Measurements from ENCODE around the gene NOVA2.

NOVA2 gene

GRCh38 chr19:45959517-45960025 lies 14.1 kb downstream of the NOVA2 start:
- no peak for DNase-seq

GRCh38 chr19:45958769-45959516 lies 14.7 kb downstream of the NOVA2 start:
- DNase-seq, result no peak

DNA sequence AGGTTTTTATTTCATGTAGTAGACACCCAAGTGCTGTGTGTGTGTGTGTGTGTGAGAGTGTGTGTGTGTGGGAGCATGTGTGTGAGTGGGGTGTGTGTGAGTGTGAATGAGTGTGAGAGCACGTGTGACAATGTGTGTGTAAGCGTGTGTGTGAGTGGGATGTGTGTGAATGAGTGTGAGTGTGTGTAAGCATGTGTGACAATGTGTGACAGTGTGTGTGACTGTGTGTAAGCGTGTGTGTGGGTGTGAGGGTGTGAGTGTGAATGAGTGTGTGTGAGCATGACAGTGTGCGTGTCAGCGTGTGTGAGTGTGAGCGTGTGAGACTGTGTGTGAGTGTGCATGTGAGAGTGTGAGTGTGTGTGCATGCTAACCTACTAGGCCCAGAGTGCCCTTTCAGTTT lies 15.3 kb downstream of the NOVA2 start:
- DNase-seq, result no peak

GRCh38 chr19:45955905-45956608 lies 17.6 kb downstream of the NOVA2 start:
- DNase-seq, result no peak

DNA sequence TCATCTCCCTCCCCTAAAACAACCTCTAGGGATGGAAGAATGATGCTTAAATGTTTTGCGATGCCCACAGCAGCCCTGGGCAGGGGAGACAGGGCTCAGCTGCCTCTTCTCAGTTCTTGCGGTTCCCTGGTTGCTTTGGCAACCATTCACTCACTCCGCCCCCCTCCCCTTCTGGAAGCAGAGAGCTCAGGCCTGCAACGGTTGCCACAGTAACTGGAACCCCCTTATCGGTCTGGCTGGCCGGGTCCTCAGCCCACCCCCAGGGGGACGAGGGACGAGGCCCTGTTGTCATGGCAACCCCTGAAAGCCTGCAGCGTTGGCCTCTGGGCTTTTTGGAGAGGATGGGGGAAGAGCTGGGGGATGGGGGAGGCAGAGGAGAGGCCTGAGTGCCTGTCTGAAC lies 19.5 kb downstream of the NOVA2 start:
- DNase-seq, result no peak

GRCh38 chr19:45953676-45954075 lies 20.0 kb downstream of the NOVA2 start:
- no peak for DNase-seq

DNA sequence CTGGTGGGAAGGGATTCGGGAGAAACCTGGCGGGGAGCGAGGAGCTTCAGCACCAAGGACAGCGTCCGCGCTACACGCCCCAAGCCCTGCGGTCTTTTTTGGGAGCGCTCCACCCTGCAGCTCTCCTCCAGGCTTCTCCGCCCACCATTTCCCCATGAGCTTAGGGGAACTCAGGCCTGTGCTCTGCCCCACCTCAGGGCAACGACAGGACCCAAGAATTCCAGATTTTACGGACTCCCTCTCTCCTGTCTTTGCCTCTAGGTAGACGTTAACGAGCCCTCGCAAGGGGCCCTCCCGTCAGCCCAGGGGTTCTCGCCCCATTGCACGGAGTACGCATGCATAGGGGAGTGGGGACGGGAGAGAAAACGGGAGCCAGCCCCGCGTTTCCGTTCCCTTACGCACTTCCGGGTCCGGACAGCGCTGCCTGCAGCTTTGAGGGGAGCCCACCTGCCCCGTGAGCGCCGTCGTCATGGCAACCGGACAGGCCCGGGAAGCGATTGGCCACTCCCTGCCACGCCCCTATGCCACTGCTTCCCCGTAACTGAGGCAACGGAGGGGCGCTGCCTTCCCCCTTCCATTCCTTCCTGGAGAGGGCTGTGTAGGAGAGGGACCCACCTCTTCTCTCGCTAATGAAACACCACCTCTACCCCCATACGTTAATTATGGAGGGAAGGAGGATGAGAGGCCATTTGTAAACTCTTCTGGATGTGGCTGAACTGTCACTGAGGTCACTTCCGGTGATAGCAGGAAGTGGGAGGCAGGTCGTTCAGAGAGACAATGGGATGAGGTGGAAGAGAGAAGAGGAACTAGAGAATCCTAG lies 20.8 kb downstream of the NOVA2 start:
- peak; percentile 38 for DNase-seq

DNA sequence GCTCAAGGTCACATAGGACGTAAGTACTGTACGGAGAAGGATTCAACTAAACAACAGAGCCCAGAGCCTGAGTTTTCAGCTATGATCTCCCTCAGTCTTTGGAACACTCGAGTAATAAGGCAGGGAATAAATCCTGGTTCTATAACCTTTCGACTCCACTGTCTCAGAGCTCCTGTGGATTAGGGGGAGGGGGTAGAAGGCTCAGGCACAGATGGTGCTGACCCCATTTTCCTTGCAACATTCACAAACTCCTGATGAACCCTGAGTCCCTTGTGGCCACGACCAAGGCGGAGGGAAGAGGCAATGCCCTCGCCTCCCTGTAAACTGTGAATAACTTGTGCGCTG lies 21.4 kb downstream of the NOVA2 start:
- no peak for DNase-seq

DNA sequence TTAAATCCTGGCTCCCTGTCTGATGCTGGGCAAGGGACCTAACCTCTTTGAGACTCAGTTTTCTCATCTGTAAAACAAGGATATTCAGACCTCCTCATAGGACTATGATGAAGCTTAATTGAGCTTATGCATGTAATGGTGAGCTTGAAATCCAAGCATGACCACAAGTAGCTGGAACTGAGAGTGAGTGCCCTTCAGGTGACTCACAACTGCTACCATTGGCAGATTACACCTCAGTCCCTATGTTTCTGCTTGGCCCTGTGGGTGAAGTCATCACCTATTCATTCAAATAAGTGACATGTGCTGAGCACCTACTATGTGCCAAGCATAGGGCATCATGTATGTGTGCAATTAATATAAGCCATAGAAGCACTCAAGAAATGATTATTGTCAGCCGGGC lies 25.7 kb downstream of the NOVA2 start:
- DNase-seq, result peak; percentile 18

DNA sequence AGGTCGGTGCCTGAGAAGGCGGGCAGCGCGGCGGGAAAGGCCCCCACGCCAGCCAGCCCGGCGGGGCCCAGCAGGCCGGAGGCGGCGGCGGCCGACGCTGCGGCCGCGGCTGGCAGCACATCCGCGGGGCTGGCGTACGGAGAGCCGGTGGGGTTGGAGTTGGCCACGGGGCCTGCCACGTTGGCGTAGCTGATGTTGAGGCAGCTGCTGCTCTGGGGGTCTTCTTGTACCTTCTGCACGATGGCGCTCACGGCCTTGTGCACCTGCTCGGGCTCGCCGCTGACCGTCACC lies 33.2 kb downstream of the NOVA2 start:
- DNase-seq, result no peak

DNA sequence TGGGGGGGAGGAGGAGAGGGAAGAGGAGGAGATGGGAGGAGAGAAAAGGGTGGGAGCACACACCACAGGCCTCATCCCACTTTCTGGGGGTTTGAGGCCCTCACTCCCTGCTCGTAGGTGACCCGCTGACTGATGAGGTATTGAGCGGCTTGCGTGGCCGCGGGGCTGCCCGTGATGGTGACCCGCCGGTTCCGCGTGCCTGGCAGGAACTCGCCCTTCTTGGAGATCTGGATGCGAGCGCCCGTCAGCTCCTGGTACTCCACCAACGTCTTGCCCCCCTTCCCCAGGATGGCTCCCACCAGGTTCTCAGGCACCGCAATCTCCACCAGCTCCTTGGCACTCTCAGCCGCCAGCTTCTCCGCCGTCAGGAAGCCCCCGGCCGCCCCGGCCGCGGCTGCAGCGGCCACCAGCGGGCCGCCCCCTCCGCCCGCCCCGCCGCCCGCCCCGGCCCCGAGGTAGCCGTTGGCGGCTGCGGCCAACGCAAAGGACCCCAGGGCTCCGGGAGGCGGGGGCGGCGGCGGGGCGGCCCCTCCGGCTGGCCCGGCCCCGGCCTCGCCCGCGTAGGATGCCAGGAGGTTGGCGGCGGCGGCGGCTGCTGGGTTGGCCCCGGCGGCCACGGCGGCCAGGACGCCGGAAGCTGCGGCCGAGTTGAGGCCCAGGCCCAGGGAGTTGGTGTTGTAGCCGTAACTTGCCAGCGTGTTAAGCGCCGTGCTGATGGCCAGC lies 33.7 kb downstream of the NOVA2 start:
- DNase-seq, result no peak

DNA sequence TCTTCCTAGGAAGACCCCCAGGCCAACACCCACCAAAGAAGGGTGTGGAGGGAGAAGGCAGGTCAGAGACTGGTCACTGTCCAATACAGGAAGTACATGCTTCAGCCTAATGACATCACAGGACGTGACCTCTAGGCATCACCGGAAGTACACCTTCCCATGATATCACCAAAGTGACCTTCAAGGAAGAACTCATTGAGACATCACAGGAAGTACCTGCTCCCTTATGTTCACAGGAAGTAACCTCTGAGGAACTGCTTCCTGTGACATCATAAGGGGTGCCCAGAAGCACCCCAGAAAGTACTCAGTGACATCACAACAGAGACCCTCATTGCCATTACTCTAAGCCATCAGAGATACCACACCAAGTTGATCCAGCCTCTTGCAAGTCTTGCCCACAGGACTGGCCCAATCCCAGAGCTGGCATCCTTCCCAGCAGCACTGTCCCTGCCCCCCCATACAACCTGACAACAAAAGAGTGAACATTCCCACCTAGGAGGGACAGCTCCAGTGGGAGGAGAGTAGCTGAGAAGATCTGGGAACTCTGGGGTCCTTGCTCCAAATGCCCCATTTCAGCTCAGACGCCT lies 34.8 kb downstream of the NOVA2 start:
- DNase-seq, result no peak

DNA sequence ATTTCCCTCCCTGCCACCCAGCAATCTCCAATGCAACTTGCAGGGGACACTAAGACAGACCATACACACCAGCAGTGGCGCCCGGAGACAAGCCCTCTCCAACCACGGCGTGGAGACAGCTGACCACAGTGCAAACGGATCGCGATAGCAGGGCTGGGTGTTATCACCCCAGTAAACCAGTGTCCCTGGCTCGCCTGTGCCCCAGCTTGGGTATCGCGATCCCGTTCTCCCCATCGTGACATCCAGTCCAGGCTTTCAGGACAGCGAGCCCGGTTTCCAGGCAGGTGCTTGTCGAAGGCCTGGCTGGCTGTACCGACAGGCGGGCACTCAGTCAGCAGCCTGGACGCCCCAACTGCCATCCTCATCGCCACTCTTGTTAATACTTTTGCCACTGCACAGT lies 38.4 kb downstream of the NOVA2 start:
- DNase-seq, result no peak

GRCh38 chr19:45934551-45935230 lies 39.0 kb downstream of the NOVA2 start:
- DNase-seq, result no peak

GRCh38 chr19:45933759-45934158 lies 39.9 kb downstream of the NOVA2 start:
- DNase-seq, result no peak

DNA sequence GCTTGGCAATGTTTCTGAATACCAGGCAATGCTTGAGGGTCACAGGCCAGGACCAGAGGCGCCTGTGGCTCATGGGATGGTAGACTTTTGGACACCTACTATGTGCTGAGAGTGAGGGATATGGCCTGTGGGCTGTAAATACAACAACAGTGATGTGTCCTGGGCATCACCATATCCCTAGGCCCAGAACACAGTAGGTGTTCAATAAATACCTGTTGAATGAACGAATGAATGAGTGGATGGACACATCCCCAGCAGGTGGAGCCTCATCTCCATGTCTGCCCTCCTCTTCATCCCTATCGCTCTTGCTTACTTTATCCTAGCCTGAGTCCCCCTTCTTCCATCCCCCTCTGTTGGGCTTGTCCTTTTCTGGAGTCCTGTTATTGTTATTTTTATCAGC lies 42.6 kb downstream of the NOVA2 start:
- no peak for DNase-seq

DNA sequence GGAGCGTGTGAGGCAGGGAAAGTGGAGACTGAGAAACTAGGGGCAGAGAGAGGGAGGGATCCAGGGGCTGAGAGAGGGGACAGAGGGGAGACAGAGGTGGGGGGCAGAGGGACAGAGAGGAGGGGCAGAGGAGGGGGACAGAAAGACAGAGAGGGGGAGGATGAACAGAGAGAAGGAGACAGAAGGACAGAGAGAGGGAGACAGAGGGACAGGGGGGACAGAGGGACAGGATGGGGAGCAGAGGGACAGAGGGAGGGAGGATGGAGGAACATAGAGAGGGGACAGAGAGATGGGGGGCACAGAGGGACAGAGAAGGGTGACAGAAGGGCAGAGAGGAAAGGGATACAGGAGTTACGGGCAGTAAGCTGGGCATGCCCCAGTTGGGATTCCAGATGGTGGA lies 44.4 kb downstream of the NOVA2 start:
- DNase-seq, result no peak

DNA sequence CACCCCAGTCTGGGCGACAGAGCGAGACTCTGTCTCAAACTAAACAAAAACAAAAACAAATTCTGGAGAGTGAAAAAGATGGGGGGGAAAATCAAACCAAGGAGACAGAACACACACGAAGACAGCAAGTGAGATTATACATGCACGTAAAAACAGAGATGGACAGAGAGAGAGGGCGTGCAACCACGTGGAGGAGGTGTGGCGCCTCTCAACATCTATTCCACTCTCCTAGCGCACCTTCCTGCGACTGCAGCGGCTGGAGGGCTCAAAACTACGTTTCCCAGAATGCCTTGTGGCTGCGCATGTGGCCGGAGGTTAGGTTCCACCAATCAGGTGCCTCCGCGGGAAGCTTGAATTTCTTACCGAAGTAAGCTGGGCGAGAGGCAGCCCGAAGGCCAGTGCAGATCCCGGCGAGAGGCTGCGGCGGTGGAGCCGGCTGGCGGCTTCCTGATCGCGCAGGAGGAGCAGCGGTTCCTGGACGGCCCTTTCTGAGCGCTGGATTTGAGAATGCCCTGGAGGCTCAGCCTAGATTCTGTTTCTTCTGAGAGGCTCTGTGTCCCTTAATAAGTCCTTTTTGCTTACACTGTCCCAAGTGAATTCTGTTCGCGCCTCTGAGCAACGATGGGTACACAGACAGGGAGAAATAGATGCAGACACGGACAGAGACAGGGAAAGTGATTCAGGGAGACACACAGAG lies 46.0 kb downstream of the NOVA2 start:
- DNase-seq, result peak; percentile 92

DNA sequence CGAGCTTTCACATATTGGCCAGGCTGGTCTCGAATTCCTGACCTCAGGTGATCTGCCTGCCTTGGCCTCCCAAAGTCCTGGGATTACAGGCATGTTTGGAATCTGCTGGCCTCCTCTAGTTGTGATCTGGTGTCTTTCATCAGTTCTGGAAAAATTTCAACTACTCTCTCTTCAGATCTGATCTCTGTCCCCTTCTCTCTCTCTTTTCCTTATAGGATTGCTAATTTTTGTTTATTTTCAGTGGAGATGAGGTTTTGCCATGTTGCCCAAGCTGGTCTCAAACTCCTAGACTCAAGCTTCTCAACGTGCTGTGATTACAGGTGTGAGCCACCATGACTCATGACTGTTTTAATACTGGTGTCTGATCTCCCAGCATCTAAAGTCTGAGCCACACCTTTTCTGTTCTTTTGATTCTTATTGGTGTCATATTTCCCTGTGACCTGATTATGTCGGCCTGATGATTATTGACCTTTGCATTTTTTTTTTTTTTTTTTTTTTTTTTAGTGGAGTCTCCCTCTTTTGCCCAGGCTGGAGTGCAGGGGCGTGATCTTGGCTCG lies 48.7 kb downstream of the NOVA2 start:
- DNase-seq, result no peak

- peak; percentile 20 for DNase-seq
These were observed 51.4 kb downstream of the NOVA2 start for GRCh38 chr19:45922281-45922680.

DNA sequence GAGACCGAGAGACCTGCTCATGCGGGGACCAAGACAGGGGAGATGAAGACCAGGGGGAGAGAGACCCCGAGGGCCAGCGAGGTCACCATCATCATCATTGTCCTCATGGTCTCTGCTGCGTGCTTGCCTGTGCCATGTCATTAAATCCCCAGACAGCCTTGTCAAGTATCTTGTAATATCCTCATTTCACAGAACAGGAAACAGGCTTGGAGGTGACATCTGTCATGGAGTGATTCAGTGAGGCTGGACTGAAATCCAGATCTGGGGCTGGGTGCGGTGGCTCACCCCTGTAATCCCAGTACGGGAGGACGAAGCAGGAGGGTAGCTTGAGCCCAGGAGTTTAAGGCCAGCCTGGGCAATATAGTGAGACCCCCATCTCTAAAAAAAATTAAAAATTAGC lies 53.2 kb downstream of the NOVA2 start:
- no peak for DNase-seq

Data from EL (cell line).